ENCODE data around the gene ZNF784.

The ZNF784 gene

GRCh38 chr19:55643003-55643886, 18.9 kb upstream of the ZNF784 start, which contains the start of gene ZNF581:
TSS of gene ZNF581 (plus strand) at chr19:55643649. CDS start at chr19:55644572, 923 bp downstream.
- peak; percentile 80 for DNase-seq (ENCODE audit: low spot score)

GRCh38 chr19:55642153-55643002, 18.0 kb upstream of the ZNF784 start:
- peak; percentile 41 for DNase-seq (ENCODE audit: low spot score)

GRCh38 chr19:55641426-55642152, 17.2 kb upstream of the ZNF784 start:
- DNase-seq (ENCODE audit: low spot score): peak; percentile 46

DNA sequence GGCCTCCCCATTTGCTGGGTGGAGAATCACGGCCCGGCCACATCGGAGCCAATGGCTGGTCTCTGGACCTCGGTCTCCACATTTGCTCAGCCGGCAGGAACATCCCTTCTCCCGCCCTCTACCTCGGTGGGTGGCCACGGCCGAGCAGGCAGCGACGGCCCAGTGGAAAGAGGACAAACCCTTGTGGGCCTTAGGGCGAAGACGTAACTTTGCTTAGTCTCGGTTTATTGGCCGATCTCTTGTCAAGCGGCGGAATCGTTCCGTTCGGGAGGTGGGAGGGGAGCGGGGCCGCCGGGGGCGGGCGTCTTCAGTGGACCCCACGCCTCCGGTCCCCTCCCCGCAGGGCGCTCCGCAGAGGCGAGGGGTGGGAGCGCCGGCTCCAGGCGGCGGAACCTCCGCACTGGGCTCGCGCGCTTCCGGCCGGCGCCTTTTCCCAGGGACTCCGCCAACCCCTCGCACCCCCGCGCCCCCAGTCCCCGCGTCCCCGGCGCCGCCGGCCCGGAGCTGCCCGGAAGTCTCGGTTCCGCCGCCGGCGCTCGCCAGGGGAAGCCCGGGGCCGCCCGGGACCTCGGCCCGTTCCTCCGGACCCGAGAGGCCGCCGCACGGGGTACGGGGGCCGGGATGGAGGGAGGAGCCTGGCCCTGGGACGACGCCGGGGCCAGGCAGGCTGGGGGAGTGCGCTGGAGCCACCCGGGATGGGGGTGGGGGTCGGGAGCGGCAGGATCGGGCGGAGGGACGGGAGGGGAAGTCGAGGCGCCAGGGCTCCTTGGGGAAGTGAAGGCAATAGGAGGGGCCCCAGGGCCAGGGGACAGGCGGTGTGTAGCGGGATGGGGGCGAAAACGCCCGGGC, 16.4 kb upstream of the ZNF784 start, which contains the start of gene ZNF580:
Gene ZNF580, plus strand, starts transcription at position 426 of the 849 bp plus-strand sequence. CDS start 1,507 bp downstream, outside the sequence.
- DNase-seq (ENCODE audit: low spot score): peak; percentile 53

DNA sequence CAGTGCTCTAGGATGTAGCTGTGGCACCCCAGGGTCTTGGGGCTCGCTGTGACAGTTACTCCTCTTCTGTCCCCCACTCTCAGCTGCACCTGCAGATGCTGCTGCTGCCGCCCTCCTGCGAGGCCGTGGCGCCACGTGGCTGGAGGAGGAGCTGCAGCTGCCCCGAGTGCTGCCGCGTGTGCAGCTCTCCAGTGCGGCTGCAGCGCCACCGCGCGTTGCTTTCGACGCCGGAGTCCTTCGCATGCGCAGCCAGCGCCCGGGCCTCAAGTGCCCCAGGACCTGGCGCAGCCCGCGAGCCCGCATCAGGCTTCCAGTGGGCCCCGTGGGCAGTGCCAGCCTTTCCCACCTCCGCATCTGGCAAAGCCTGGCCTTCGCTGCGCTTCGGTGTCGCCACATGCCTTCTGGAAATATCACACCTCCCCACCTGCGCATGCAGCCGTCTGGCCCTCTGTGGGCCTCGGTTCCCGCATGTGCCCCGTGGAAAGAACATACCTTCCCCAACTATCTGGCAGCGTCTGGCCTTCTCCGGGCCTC, 15.7 kb upstream of the ZNF784 start:
- no peak for DNase-seq (ENCODE audit: low spot score)

- peak; percentile 32 for DNase-seq (ENCODE audit: low spot score)
Observed at GRCh38 chr19:55638864-55639359, 14.5 kb upstream of the ZNF784 start.

DNA sequence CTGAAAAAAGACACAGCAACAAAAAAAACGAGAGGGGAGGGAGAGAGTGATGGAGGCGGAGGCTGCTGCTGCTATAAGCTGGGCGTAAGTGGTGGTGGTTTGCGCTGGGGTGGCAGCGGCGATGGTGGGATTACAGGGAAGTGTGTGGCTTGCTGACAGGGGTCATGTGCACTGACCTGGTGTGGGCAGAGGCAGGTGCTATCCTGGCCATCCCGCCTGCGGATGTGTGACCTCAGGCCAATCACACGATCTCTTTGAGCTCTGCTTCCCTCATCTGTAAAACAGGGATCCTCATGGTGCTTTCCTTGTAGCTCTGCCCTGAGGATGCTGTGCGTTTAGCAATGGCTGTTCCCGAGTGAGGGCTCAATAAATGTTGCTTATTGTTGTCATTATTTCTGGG, 13.2 kb upstream of the ZNF784 start:
- DNase-seq (ENCODE audit: low spot score): no peak

GRCh38 chr19:55636723-55637122, 12.4 kb upstream of the ZNF784 start:
- DNase-seq (ENCODE audit: low spot score): no peak

DNA sequence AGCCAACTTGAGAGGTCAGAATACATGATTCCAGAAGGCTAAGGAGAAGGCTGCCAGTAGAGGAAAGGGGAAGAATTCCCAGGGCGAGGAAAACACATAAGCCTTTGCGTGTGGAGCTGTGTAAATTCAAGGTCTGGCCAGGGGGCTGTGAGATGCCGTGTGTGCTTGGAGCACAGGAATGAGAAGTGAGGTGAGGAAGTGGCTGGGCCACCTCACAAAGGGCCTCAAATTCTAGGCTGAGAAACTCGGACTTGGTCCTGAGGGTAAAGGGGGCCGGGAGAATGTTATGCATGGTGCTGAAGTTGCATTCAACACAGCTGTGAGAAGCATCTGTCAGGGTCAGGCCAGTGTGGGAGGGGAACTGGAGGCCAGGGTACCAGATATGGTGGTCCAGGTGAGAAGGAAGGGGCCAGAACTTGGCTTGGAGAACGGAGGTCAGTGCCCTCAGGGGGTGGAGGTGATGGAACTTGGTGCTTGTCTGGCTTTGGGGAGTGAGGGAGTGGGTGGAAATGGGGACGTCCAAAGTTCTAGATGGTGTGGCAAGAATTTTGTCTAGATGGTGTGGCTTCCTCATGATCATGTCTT, 11.6 kb upstream of the ZNF784 start:
- DNase-seq (ENCODE audit: low spot score): no peak

- DNase-seq (ENCODE audit: low spot score): no peak
Observed at GRCh38 chr19:55635334-55635717, 11.0 kb upstream of the ZNF784 start.

DNA sequence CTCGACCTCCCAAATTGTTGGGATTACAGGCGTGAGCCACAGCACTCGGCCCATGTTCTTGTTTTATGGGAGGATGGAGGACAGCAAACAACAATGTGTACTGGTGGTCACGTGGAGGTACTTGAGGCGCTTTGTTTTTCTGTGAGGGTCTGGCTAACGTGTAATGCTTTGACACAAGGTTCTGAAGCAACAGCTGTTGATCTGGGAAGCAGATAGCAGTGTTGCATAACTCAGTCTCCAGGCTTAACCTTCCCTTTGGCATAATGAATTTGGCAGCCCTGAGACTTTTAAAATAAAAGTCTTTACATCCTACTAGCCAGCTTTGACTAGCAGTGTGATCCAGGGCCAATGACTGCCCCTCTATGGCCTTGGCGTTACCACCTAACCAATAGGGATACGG, 9.5 kb upstream of the ZNF784 start:
- DNase-seq (ENCODE audit: low spot score): no peak

- peak; percentile 86 for DNase-seq (ENCODE audit: low spot score)
Observed at GRCh38 chr19:55632463-55632834, 8.1 kb upstream of the ZNF784 start.

DNA sequence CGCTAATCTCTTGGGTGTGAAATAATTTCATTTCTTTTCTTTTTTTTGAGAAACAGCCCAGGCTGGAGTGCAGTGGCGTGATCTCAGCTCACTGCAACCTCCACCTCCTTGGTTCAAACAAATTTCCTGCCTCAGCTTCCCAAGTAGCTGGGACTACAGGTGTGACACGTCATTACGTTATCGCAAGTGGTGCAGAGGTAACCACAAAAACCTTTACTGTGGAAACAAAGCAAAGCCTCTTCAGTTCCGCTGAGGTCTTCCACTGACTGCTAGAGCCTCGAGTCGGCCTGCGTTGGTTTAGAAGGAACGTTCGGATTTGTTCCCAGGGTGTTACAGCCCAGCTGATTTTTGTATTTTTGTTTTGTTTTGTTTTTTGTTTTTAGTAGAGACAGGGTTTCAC, 2.0 kb upstream of the ZNF784 start:
- DNase-seq (ENCODE audit: low spot score): no peak

GRCh38 chr19:55625004-55625326, 599 bp upstream of the ZNF784 start:
- DNase-seq (ENCODE audit: low spot score): no peak

DNA sequence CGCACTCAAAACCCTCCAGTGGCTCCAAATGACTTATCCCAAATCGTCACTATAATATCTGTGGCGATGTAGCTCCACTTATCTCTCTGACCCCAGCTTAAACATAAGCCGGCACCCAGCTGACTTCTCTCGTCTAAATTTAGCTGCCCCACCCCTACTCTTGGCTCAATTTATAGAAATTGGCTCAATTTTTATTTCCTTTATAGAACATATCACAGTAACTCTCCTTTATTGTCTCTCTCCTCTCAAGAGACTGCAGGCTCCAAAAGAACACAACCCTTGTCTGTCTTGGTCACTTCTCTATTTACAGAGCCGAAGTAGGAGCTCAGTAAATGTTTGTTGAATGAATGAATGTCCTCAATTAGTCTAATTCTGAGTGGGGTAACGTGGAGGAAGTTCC, 805 bp downstream of the ZNF784 start:
- DNase-seq (ENCODE audit: low spot score): no peak

- DNase-seq (ENCODE audit: low spot score): no peak
Observed at GRCh38 chr19:55623130-55623529, 1.2 kb downstream of the ZNF784 start.

DNA sequence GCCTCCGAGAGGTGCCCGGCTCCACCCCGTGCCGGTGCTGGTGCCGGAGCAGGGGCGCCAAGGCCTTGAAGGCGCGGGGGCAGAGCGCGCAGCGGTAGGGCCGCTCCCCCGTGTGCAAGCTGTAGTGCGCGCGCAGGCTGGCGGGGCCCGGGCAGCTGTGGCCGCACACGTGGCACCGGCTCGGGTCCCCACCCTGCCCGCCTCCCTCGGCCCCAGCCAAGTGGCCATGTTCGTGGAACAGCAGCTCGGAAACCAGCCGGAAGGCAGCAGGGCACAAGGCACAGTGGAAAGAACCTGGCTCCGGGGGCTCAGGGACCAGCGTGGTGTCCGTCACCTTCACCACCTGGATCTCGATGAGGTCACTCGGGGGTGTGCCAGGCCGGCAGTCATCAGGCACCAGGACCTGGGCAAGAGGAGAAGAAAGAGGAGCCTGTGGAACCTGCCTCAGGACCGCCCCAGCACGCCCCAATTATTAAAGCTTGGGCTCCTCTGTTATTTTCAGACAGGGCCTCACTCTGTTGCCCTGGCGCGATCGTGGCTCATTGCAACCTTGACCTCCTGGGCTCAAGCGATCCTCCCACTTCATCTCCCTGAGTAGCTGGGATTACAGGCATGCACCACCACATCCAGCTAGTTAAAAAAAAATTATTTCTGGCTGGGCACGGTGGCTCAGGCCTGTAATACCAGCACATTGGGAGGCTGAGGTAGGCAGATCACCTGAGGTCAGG, 2.0 kb downstream of the ZNF784 start:
- no peak for DNase-seq (ENCODE audit: low spot score)

- DNase-seq (ENCODE audit: low spot score): no peak
Observed at GRCh38 chr19:55621673-55622231, 2.6 kb downstream of the ZNF784 start.

DNA sequence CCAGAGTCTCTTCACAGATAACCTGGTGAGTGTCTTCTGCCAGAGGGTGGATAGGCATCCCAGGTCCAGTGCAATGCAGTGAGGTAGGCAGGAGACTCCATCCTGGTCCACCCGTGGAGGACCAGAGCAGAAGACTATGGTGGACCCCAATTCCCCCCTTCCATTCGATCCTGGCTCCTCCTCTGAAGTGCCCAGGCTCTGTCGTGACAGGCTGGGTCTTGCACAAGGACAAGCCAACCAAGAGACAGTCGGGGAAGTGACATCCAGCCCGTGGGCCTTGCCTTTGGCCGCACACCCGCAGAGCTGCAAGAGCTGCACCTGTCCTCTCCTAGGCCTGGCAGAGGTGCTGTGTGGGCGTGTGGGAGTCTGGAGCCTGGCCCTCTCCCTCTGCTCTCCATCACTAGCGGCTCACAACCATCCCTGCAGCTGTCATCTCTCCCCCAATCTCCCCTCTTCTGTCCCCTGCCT, 3.1 kb downstream of the ZNF784 start:
- DNase-seq (ENCODE audit: low spot score): no peak
